NK-92 (cell line): Measurements from ENCODE around the gene GRB2.
"Not testable (repeated sequence)": the region's sequence is repeated elsewhere in the genome, so short reads cannot be mapped to it uniquely, and the experiment has no call there.

ENCODE experiments used
- DNase-seq: peaks from one replicate; lab custom pipeline; 2025; ENCODE audit not compliant: unreplicated experiment; lab: John Stamatoyannopoulos, UW

Gene GRB2

GRCh38 chr17:75388476-75389030 lies 16.9 kb downstream of the GRB2 start:
- no peak for DNase-seq

- DNase-seq, result no peak
Measured at GRCh38 chr17:75387771-75388170, 17.7 kb downstream of the GRB2 start.

- DNase-seq, result no peak
Measured at GRCh38 chr17:75386430-75386829, 19.0 kb downstream of the GRB2 start.

GRCh38 chr17:75384751-75385150 lies 20.7 kb downstream of the GRB2 start:
- DNase-seq, result no peak

GRCh38 chr17:75383842-75384195 lies 21.7 kb downstream of the GRB2 start:
- no peak for DNase-seq

- no peak for DNase-seq
Measured at GRCh38 chr17:75380750-75381149, 24.7 kb downstream of the GRB2 start.

- no peak for DNase-seq
Measured at GRCh38 chr17:75380315-75380714, 25.2 kb downstream of the GRB2 start.

GRCh38 chr17:75379426-75379825 lies 26.1 kb downstream of the GRB2 start:
- not testable (repeated sequence) for DNase-seq

GRCh38 chr17:75373280-75373679 lies 32.2 kb downstream of the GRB2 start:
- DNase-seq, result no peak

GRCh38 chr17:75371981-75372380 lies 33.5 kb downstream of the GRB2 start:
- no peak for DNase-seq

GRCh38 chr17:75371339-75371738 lies 34.1 kb downstream of the GRB2 start:
- no peak for DNase-seq

GRCh38 chr17:75370286-75370915 lies 35.1 kb downstream of the GRB2 start:
- DNase-seq, result no peak

- DNase-seq, result not testable (repeated sequence)
Measured at GRCh38 chr17:75367838-75368789, 37.4 kb downstream of the GRB2 start.

GRCh38 chr17:75367312-75367711 lies 38.2 kb downstream of the GRB2 start:
- no peak for DNase-seq

- DNase-seq, result no peak
Measured at GRCh38 chr17:75366432-75366831, 39.0 kb downstream of the GRB2 start.

GRCh38 chr17:75365931-75366275 lies 39.6 kb downstream of the GRB2 start:
- no peak for DNase-seq

GRCh38 chr17:75365009-75365930 lies 40.2 kb downstream of the GRB2 start:
- DNase-seq, result no peak

GRCh38 chr17:75364078-75364477 lies 41.4 kb downstream of the GRB2 start:
- no peak for DNase-seq

- no peak for DNase-seq
Measured at GRCh38 chr17:75361996-75362395, 43.5 kb downstream of the GRB2 start.

- DNase-seq, result no peak
Measured at GRCh38 chr17:75361344-75361743, 44.1 kb downstream of the GRB2 start.

GRCh38 chr17:75356260-75356937 lies 49.1 kb downstream of the GRB2 start:
- no peak for DNase-seq
